ENCODE data around the gene ADNP2.

DNA sequence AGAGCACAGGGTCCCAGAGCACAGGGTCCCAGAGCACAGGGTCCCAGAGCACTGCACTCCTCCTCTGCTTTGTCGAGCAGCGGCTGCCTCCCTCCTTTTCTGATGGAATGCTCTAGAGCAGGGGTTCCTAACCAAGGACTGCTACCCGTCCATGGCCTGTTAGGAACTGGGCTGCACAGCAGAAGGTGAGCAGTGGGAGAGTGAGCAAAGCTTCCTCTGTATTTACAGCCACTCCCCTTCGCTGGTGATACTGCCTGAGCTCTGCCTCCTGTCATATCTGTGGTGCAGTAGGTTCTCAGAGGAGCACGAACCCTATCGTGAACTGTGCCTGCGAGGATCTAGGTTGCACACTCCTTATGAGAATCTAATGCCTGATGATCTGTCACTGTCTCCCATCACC, 33.1 kb upstream of the ADNP2 start:
- TF ChIP-seq, protein P1, sequence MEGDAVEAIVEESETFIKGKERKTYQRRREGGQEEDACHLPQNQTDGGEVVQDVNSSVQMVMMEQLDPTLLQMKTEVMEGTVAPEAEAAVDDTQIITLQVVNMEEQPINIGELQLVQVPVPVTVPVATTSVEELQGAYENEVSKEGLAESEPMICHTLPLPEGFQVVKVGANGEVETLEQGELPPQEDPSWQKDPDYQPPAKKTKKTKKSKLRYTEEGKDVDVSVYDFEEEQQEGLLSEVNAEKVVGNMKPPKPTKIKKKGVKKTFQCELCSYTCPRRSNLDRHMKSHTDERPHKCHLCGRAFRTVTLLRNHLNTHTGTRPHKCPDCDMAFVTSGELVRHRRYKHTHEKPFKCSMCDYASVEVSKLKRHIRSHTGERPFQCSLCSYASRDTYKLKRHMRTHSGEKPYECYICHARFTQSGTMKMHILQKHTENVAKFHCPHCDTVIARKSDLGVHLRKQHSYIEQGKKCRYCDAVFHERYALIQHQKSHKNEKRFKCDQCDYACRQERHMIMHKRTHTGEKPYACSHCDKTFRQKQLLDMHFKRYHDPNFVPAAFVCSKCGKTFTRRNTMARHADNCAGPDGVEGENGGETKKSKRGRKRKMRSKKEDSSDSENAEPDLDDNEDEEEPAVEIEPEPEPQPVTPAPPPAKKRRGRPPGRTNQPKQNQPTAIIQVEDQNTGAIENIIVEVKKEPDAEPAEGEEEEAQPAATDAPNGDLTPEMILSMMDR (IDR thresholded peaks at IDR 0.05): no peak
- no peak for TF ChIP-seq EZH2 (IDR thresholded peaks at IDR 0.05; ENCODE audit: borderline replicate concordance, insufficient read depth, low read depth, low read length, poor library complexity, severe bottlenecking)

All from B cell (primary cell).